Uterus (tissue), 2 donors: Measurements from ENCODE around the gene PTH1R.

Experiments used
- CTCF ChIP-seq, 4 experiments: fragments of 200-600 bp in 2 of 4; fragments of 450-650 bp in 2 of 4; sonication (generic) in 2 of 4; IDR thresholded peaks; one replicate each; pipeline ENCODE4 v1.5.1; 2016 to 2019; ENCODE audit warnings: antibody characterized with exemption in 4 of 4, mild to moderate bottlenecking in 2 of 4, moderate library complexity in 1 of 4
- POLR2A ChIP-seq, 2 donors: fragments of 450-650 bp; IDR thresholded peaks; one replicate each; pipeline ENCODE4 v1.6.1; 2016; ENCODE audit warnings: antibody characterized with exemption in 2 of 2, mild to moderate bottlenecking in 1 of 2, moderate library complexity in 1 of 2

GRCh38 chr3:46926871-46927717, 49.6 kb downstream of the PTH1R start:
- TF ChIP-seq CTCF (IDR thresholded peaks at IDR 0.05) = no peak
- TF ChIP-seq POLR2A (IDR thresholded peaks at IDR 0.05) = no peak
